Measurements from ENCODE around the gene ARHGAP9.
"Not testable (repeated sequence)": the region's sequence is repeated elsewhere in the genome, so short reads cannot be mapped to it uniquely, and the experiment has no call there.

The ARHGAP9 gene

DNA sequence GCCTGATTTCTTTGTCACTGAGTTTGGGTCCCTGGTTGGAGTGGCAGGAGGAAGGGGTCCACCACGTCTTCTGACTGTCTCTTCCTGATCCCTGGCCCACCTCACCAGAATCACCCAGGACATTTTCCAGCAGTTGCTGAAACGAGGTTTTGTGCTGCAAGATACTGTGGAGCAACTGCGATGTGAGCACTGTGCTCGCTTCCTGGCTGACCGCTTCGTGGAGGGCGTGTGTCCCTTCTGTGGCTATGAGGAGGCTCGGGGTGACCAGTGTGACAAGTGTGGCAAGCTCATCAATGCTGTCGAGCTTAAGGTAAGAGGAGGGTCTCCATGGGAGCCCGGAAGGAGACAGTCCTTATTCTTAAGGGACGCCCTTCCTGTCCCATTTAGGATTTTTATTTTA is 20.5 kb upstream of the ARHGAP9 start:
- TF ChIP-seq Cebpa-rat (IDR thresholded peaks at IDR 0.05) = no peak
- H4K20me1 ChIP-seq = peaks cover 0 to 84% (median 26%) of the 10 kb centered on the region in 11 experiments; a peak in 14 of 22 replicates
- H3K36me3 ChIP-seq = peaks cover 96 to 100% (median 98%) of the 10 kb centered on the region in 11 experiments

DNA sequence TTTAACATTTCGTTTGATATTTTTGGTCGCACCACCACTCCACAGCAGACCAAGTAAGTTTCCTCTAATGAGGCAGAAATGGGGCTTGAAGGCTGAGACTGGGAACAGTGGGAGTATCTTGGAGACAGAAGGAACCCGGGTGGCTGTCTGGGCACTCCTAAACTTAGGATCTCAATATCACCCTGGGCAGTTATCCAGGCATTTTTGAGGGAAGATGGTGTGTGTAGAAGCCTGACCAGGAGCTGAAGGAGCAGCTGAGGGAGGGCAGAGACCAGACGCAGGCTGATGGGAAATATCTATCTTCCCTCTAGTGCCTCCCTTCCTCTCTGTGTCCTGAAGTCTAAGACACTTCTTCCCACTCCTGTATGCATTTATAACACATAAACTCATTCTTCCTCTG is 18.9 kb upstream of the ARHGAP9 start:
- H3K27ac ChIP-seq = no peak overlapping the region
- no peak overlapping the region for H3K9ac ChIP-seq
- peaks cover 0 to 4% (median 0%) of the 10 kb centered on the region in 11 experiments; a peak in 4 of 22 replicates for H3K9me3 ChIP-seq (replicated peaks in 1 of 11)
- H3K36me3 ChIP-seq = peaks cover 90 to 98% (median 92%) of the 10 kb centered on the region in 11 experiments
- H3K4me2 ChIP-seq = no peak overlapping the region
- H3K27me3 ChIP-seq = no peaks in the 10 kb centered on the region
- no peak overlapping the region for H3K4me3 ChIP-seq
- TF ChIP-seq Cebpa-rat (IDR thresholded peaks at IDR 0.05) = no peak
- H3K4me1 ChIP-seq = no peaks in the 10 kb centered on the region
- H4K20me1 ChIP-seq = peaks cover 0 to 72% (median 21%) of the 10 kb centered on the region in 11 experiments; a peak in 14 of 22 replicates

More for the DNA sequence above, 20.5 kb upstream of the ARHGAP9 start:
- no peaks in the 10 kb centered on the region for H3K4me1 ChIP-seq
- H3K27me3 ChIP-seq = no peaks in the 10 kb centered on the region
- H3K4me2 ChIP-seq = no peak overlapping the region
- H3K9ac ChIP-seq = no peak overlapping the region
- H3K9me3 ChIP-seq (replicated peaks in 1 of 11) = no peaks in the 10 kb centered on the region; a peak in 2 of 22 replicates
- no peak overlapping the region for H3K4me3 ChIP-seq
- no peak overlapping the region for H3K27ac ChIP-seq

DNA sequence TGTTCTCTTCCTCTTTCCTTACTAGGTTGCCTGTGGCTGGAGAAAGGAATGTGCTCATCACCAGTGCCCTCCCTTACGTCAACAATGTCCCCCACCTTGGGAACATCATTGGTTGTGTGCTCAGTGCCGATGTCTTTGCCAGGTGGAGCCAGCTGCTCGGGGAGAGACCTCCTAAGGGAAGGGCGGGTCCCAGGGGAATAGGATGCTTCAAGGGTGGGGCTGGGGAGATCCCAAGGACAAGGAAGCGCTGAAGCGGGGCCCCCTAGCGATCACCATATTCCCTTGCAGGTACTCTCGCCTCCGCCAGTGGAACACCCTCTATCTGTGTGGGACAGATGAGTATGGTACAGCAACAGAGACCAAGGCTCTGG is 18.5 kb upstream of the ARHGAP9 start:
- H3K4me3 ChIP-seq = no peak overlapping the region
- H3K9ac ChIP-seq = no peak overlapping the region
- H3K36me3 ChIP-seq = peaks cover 85 to 93% (median 88%) of the 10 kb centered on the region in 11 experiments
- TF ChIP-seq Cebpa-rat (IDR thresholded peaks at IDR 0.05) = no peak
- H3K4me2 ChIP-seq = no peak overlapping the region
- H3K4me1 ChIP-seq = no peaks in the 10 kb centered on the region
- H3K27ac ChIP-seq = no peak overlapping the region
- peaks cover 0 to 4% (median 0%) of the 10 kb centered on the region in 11 experiments; a peak in 4 of 22 replicates for H3K9me3 ChIP-seq (replicated peaks in 1 of 11)
- H4K20me1 ChIP-seq = peaks cover 0 to 68% (median 16%) of the 10 kb centered on the region in 11 experiments; a peak in 14 of 22 replicates
- H3K27me3 ChIP-seq = no peaks in the 10 kb centered on the region

- Histone ChIP-seq H3K9me3 (replicated peaks in 1 of 11) (peaks cover 0 to 9% (median 4%) of the 10 kb centered on the region in 11 experiments; a peak in 9 of 22 replicates), H3K4me1 (no peaks in the 10 kb centered on the region), H3K4me2 (no peak overlapping the region), H4K20me1 (peaks cover 3 to 66% (median 17%) of the 10 kb centered on the region in 11 experiments; a peak in 16 of 22 replicates), H3K4me3 (no peak overlapping the region), H3K36me3 (peaks cover 85 to 93% (median 87%) of the 10 kb centered on the region in 11 experiments), H3K9ac (no peak overlapping the region), H3K27me3 (no peaks in the 10 kb centered on the region), H3K27ac (no peak overlapping the region)
- TF ChIP-seq Cebpa-rat (IDR thresholded peaks at IDR 0.05) = no peak
Measured at GRCh38 chr12:57497223-57498131, 17.8 kb upstream of the ARHGAP9 start.

DNA sequence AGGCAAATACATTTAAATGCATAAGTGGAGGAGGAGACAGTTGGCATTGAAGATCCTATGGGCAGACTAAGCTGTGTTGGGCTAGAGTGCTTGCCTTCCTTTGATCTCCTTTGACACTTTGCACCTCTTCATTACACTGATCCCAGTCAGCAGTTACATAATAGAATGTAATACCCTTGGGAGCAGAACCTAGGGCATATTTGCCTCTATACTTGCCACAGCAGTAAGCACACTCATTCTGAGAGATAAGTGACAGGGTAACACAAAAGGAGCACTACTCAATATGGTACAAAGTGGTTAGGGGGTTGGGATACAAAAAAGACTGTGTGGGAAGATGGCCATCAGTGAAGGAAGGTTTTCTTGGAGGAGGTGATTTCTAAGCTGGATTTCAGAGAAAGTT is 17.2 kb upstream of the ARHGAP9 start:
- no peaks in the 10 kb centered on the region for H3K27me3 ChIP-seq
- no peak for TF ChIP-seq Cebpa-rat (IDR thresholded peaks at IDR 0.05)

DNA sequence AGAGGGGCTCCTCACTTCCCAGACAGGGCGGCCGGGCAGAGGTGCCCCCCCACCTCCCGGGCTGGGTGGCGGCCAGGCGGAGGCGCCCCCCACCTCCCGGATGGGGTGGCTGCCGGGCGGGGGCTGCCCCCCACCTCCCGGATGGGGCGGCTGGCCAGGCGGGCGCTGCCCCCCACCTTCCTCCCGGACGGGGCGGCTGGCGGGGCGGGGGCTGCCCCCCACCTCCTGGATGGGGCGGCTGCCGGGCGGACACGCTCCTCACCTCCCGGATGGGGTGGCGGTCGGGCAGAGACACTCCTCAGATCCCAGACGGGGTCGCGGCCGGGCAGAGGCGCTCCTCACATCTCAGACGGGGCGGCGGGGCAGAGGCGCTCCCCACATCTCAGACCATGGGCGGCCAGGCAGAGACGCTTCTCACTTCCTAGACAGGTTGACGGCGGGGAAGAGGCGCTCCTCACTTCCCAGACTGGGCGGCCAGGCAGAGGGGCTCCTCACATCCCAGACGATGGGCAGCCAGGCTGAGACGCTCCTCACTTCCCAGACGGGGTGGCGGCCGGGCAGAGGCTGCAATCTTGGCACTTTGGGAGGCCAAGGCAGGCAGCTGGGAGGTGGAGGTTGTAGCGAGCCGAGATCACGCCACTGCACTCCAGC is 15.5 kb upstream of the ARHGAP9 start:
- not testable (repeated sequence) for H3K27ac ChIP-seq; H3K9ac ChIP-seq; H3K4me3 ChIP-seq; H3K4me2 ChIP-seq; H3K27me3 ChIP-seq; H3K9me3 ChIP-seq (replicated peaks in 1 of 11)
- H3K4me1 ChIP-seq = peaks cover 0 to 10% (median under 1%) of the 10 kb centered on the region in 10 experiments; a peak in 7 of 20 replicates
- peaks cover 85 to 93% (median 87%) of the 10 kb centered on the region in 11 experiments for H3K36me3 ChIP-seq
- H4K20me1 ChIP-seq = peaks cover 0 to 63% (median 23%) of the 10 kb centered on the region in 11 experiments; a peak in 17 of 22 replicates

More for the DNA sequence above, 17.2 kb upstream of the ARHGAP9 start:
- Histone ChIP-seq H3K27ac (no peak overlapping the region), H3K4me2 (no peak overlapping the region), H3K36me3 (peaks cover 85 to 93% (median 87%) of the 10 kb centered on the region in 11 experiments), H4K20me1 (peaks cover 3 to 63% (median 18%) of the 10 kb centered on the region in 11 experiments; a peak in 16 of 22 replicates), H3K9ac (no peak overlapping the region), H3K4me1 (no peaks in the 10 kb centered on the region), H3K9me3 (replicated peaks in 1 of 11) (peaks cover 0 to 10% (median 4%) of the 10 kb centered on the region in 11 experiments; a peak in 9 of 22 replicates), H3K4me3 (no peak overlapping the region)

- Histone ChIP-seq H3K9me3 (replicated peaks in 1 of 11) (peaks cover 0 to 10% (median 4%) of the 10 kb centered on the region in 11 experiments; a peak in 9 of 22 replicates), H4K20me1 (peaks cover 0 to 53% (median 28%) of the 10 kb centered on the region in 11 experiments; a peak in 17 of 22 replicates), H3K9ac (0 out of 22 replicates have a peak overlapping the region, but pooled peaks of 1 of the 11 experiments have one; percentile 29), H3K27me3 (no peaks in the 10 kb centered on the region), H3K4me2 (no peak overlapping the region), H3K4me3 (no peak overlapping the region), H3K36me3 (peaks cover 63 to 72% (median 67%) of the 10 kb centered on the region in 11 experiments), H3K27ac (no peak overlapping the region), H3K4me1 (peaks cover 15 to 32% (median 22%) of the 10 kb centered on the region in 10 experiments)
- no peak for TF ChIP-seq Cebpa-rat (IDR thresholded peaks at IDR 0.05)
Measured at GRCh38 chr12:57491393-57492280, 12.0 kb upstream of the ARHGAP9 start.

- TF ChIP-seq Cebpa-rat (IDR thresholded peaks at IDR 0.05) = no peak
- Histone ChIP-seq H3K4me2 (peak overlapping the region in 8 of 11 experiments; percentile 75 to 97 (median 94); a peak in 6 of 22 replicates), H4K20me1 (peaks cover 0 to 48% (median 26%) of the 10 kb centered on the region in 11 experiments; a peak in 17 of 22 replicates), H3K4me1 (peaks cover 15 to 32% (median 22%) of the 10 kb centered on the region in 10 experiments), H3K36me3 (peaks cover 51 to 57% (median 52%) of the 10 kb centered on the region in 11 experiments), H3K9me3 (replicated peaks in 1 of 11) (peaks cover 0 to 10% (median 4%) of the 10 kb centered on the region in 11 experiments; a peak in 9 of 22 replicates), H3K27me3 (no peaks in the 10 kb centered on the region), H3K4me3 (peak overlapping the region in 1 of 10 experiments; percentile 0; a peak in 1 of 20 replicates), H3K9ac (peak overlapping the region in 6 of 11 experiments; percentile 20 to 96 (median 90); a peak in 4 of 22 replicates), H3K27ac (0 out of 22 replicates have a peak overlapping the region, but pooled peaks of 1 of the 11 experiments have one; percentile 94)
Measured at GRCh38 chr12:57490126-57490525, 10.5 kb upstream of the ARHGAP9 start.
